Skeletal muscle cell (primary cell): ENCODE measurements around the gene PNPLA8.
"Not testable (repeated sequence)": the region's sequence is repeated elsewhere in the genome, so short reads cannot be mapped to it uniquely, and the experiment has no call there.

Experiments
- DNase-seq: peaks from one replicate; pipeline ENCODE4 v3.0.0-alpha.2; 2010; ENCODE audit warnings: low read depth
- H3K4me3 ChIP-seq: 2 replicates; pipeline ENCODE4 v1.5.1; 2011; ENCODE audit warnings: low read depth, mild to moderate bottlenecking, control low read depth, low read length, moderate library complexity

PNPLA8 gene

DNA sequence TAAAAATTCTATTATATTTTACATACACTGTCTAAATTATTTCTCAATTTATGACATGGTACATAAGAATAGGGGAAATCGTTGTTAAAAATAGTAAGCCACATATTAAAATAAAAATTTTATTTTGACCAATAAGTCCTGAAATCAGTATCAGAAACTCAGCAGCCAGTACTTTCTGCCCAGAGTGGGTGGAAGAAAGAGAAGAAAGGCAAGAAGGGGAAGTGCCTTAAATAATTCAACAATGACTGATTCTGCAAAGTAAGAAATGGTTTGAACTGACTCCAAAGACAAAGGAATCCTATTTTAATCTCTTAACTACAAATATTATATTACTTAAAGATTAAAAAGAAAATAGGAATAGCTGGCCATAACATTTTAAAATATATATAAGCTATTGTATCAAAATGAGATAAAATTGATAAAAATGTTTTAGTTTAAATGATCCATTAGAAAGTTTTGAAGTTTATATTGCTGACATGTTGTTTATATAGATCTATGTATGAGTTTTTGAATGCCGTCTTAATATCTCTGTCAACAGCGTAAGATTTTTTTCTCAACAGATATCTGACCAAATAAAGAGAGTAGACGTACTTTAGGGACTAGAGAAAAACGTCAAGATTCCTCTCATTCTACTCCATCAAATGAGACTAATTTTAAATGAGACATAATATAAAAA is 39.5 kb downstream of the PNPLA8 start:
- DNase-seq: peak; percentile 11
- no peak overlapping the region for H3K4me3 ChIP-seq

DNA sequence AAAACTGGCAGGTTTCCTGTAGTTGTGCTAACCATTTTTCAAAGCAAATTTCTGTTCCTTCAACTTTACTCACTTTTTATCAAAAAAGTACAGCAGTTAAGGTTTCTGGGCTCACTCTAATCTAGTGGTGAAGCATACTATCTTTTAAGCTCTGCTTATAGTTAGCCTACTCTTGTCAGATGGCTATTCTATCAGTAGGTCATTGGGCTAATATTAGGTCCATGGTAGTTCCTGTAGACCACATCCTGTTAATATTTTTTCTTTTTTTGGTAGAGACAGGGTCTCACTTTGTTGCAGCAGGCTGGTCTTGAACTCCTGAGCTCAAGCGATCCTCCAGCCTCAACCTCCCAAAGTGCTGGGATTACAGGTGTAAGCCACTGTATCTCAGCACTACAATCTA is 41.8 kb downstream of the PNPLA8 start:
- H3K4me3 ChIP-seq: no peak overlapping the region
- no peak for DNase-seq

DNA sequence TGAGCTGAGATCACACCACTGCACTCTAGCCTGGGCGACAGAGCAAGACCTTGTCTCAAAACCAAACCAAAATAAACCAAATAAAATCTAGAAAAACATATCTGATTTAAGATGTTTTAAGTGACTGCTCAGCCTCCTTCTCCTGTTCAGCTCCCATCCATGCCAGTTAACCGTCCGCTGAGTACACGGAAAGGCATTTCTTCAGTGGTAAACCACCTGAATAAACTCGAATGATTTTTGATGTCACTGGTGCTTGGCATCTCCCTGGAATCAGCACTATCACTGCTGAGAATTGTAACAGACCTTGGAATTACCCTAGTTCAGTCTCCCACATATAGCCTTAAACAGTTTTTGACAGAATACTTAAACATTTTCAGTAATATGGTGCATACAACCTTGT is 45.6 kb downstream of the PNPLA8 start:
- DNase-seq: no peak

DNA sequence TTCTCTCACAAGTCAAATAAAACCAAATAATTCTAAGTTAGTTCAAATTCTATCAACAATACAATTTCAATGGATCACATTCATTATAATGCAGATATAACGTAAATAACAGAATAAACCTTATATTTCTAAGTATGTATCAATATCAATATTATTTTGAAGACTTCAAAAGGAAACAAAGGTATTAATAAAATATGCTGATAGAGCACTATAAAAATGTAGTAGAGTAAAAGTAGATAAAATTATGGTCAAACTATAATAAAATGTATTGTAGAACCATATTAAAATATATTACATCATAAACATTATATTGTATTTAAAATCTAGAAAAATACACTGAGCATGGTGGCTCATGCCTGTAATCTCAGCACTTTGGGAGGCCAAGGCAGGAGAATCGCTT is 46.2 kb downstream of the PNPLA8 start:
- DNase-seq: no peak
- H3K4me3 ChIP-seq: no peak overlapping the region

More for the DNA sequence above, 45.6 kb downstream of the PNPLA8 start:
- H3K4me3 ChIP-seq: no peak overlapping the region

DNA sequence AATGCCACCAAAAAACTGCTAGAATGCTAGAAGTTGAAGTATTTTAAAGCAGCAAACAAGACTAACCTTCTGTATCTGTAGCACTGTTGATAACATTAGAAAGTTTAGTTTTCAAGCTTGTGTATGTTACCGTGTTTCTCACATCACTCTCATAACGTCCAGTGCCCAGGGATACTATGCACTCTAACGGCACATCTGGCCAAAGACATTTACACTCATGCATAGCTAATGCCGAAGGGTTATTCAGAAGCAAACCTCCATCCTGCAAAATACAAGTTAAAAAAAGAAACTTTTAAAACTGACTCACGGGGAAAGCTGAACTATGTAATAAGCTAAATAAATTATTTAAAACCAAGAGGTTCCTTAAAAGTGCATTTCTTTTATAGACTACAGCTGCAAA is 46.8 kb downstream of the PNPLA8 start:
- no peak for DNase-seq

DNA sequence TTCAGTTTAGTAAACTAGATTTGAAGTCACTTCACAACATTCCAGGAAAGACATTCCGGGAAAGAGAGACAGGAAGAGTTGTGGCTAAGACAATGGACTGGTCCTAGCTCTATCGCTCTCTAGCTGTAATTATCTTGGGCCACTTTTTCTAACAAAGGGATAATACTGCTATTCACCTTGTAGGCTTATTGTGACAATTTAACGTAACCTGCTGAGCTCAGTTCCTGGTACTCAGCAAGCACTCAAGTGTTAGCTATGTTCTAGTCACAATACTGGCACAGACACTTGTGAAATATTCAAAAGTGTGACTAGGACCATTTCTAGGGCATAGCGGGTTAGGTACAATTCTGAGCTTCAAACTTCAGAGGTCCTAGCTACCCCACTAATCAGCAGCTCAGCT is 57.7 kb downstream of the PNPLA8 start:
- no peak overlapping the region for H3K4me3 ChIP-seq
- DNase-seq: no peak

More for the DNA sequence above, 46.8 kb downstream of the PNPLA8 start:
- H3K4me3 ChIP-seq: no peak overlapping the region

DNA sequence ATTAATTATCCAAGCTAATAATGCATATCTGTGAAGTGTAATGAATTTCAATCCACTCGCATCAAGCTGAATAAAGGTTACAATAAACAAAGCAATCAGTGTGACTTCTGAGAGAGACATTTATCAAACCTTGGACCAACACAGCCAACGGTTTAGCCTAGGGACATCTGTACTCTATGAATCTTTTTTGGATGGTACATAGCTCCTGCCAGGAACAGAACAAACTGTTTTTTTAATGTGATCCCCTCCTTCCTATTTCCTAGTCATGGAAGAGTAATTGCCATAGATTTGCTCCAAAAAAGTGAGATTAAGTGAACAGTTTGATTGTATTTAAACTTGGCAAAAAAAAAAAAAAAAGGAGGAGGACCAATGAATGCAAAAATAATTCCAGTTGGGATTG is 58.5 kb downstream of the PNPLA8 start:
- DNase-seq: no peak
- no peak overlapping the region for H3K4me3 ChIP-seq

DNA sequence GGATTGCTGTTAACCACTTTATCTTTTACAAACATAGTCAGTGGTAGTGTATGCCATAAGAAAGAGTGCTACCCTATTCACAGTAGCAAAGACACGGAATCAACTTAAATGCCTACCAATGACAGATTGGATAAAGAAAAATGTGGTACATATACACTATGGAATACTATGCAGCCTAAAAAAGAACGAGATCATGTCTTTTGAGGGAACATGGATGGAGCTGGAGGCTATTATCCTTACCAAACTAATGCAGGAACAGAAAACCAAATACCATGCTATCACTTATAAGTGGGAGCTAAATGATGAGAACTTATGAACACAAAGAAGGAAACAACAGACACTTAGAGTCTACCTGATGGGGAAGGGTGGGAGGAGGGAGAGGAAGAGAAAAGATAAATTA is 59.6 kb downstream of the PNPLA8 start:
- not testable (repeated sequence) for H3K4me3 ChIP-seq, DNase-seq

DNA sequence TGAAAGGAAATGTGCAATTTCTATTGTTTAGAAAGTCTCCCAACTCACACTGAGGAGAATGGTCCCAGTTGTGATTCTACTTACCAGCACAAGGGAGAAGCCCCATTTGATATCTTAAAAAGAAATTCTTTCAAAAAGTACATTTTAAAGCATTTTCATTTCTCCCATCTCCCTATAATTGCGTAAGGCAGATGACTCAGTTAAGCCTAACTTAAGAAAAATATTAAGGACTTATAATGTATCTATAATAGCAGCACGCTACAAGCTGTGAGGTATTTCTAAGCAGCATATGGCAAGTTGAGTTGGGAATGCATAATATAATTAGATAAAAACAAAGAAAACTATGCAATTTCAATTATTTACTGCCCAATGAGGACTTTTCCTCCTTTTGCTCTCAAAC is 61.2 kb downstream of the PNPLA8 start:
- DNase-seq: no peak

DNA sequence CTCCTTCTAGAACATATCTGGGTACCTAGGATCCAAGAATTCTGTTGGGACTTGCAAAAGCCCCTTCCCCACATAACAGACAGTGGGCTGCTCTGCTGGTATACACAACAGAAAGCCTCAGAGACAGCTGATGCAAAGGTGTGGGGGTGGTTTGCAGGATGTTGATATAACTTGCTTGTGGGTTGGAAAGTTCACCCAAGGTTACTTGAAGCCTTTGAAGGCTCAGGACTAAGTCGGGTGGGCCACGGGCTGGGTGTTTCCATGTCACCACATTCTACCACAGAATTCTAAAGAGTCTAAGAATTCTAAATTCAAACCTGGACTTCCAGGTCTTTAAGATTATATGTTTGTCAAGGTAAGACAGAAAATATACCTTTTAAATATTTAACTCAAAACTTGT is 62.3 kb downstream of the PNPLA8 start:
- no peak for DNase-seq
- no peak overlapping the region for H3K4me3 ChIP-seq

More for the DNA sequence above, 61.2 kb downstream of the PNPLA8 start:
- no peak overlapping the region for H3K4me3 ChIP-seq

DNA sequence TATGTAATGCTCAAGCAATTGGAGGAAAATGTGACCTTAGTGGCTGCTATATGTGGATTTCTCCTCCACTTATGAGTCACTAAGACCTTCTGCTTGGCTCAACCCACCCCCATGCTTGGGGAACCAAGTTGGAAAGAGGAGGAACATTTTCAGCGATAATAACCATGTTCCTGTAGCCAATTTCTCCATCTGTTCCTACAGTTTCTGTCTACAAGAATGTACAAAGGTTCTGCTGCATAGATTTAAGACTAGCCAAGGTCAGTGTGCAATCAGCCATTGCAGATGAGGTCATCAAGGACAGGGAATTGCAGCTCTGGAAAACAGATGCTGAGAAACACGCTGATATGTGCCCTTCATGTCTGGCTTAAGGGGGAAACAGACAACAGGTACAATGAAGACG is 64.1 kb downstream of the PNPLA8 start:
- H3K4me3 ChIP-seq: no peak overlapping the region
- DNase-seq: peak; percentile 47

DNA sequence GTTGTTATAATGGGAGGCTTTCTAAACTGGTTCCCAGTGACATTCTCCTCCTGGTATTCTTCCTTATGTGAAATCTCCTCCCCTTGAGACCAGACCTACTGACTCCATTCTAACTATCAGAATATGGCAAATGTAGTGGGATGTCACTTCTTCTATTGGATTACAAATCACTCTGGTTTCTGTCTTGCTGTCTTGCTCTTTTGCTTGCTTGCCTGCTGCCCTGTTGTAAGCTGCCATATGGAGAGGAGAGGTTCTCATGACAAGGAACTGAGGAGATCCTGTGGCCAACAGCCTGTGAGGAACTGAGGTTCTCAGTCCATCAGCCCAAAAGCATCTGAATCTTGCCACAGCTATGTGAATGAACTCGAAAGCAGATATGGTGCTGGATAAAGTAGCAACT is 65.0 kb downstream of the PNPLA8 start:
- no peak for DNase-seq
- no peak overlapping the region for H3K4me3 ChIP-seq

DNA sequence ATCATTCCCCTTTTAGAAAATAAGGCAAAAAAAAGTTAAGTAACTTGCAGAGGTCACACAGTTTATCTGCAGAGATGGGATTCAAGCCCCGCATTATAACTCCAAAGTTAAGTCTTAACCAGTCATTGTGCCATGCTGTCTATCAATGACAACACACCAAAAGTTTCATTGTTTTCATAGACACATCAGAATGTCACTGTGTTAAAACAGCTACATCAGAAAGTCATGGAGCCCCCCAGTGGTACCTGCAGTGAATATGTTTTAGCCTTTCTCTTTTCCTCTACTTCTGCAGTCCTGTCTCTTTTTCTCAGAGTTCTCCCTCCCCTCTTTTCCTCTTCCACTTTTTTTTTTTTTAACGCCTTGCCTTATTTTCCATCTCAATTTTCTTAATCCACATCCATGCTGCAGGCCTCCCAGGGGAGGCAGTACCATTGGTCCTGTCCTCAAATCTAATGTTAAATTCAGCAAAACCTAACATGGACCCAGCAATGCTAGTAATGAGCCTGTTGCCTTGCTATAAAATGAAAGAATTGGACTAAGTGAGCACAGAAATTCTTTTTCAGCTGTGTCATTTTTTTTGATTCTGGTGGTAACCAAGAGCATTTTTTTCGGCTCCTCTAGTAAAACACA is 65.9 kb downstream of the PNPLA8 start:
- no peak overlapping the region for H3K4me3 ChIP-seq
- DNase-seq: no peak

DNA sequence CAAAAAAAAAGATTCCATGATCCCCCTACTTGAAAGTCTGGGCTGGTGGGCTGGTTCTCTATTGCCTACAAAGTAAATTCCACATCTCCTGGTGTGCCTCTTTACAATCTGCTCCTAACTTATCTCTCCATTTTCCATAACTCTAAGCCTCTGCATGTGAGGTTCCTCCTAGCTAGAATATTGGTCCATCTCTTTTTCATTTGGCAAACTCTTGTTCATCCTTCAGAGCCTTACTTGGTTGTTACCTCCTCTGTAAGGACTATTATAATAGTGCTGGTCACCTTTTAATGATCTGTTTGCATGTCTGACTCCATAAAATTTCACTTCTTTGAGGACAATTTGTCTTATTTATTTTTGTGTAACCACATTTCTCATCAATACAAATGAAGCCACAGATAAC is 68.1 kb downstream of the PNPLA8 start:
- no peak for DNase-seq
- H3K4me3 ChIP-seq: no peak overlapping the region

DNA sequence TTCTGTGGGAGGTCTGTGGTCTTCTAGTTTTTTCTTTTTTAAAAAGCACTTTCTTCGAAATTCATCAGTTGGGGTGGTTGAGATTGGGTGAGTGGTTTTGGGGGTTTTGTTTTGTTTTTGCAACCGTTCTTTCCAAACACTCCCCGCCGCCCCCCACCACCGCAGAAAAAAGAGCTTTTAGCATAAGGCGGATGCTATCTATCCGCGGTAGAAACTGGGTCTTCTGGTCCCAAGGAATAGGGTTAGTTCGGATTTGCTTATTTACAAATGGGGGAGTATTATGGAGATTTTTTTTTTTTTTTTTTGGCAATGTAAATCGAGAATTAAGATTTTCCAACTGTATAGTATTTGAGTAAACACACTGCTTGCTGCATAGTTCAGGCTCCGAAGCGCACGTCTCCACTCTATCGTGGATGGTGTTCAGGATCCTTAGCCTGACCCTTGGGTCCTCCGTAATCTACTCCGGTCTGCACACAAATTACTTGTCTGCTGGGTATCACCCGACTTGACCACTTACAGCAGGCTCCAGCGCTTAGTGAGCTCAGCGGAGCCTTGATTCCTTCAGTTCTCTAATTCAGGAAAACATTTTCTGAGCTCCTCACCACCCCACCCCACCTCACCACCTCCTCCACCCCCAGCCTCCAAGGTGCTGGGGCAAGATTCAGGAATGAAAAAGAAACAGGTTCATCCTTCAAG is 68.9 kb downstream of the PNPLA8 start:
- no peak for DNase-seq
- H3K4me3 ChIP-seq: peak overlapping the region; percentile 68

DNA sequence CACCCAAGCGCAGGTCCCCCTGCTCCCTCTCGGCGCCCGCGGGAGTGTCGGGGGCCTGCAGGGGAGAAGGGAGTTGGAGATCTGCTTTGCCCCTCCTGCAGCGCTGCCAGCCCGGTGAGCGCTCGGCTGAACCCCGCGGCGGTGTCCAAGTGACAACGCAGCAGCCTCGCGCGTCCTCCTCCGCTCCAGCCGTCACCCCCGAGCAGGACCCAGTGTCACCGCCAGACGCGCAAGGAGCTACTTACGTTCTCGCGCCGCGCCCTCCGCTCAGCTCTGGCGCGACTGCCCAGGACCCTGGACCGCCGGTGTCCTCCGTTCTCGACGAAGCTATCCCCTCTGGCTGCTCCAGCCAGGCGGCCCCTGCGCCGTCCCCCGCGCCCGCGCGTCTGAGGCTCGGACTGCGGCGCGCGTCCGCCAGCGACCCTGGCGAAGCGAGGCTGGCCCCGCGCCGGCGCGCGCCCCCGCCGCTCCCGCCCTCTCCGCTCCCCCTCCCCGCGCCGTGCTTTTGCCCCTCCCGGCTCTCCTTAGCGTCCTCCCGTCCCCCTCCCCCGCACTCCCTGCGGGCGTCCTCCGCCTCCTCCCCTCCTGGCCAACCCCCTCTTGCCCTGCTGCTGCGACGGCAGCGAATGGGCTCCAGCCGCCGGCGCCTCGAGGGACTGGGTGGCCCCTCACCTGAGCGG is 69.8 kb downstream of the PNPLA8 start, which contains the start of gene NRCAM:
Gene NRCAM (minus strand): TSS at position 439 of the 680 bp plus-strand sequence. CDS start 216,372 bp downstream, outside the sequence.
- H3K4me3 ChIP-seq: peak within 1 kb of the TSS; percentile 68
- DNase-seq: no peak

DNA sequence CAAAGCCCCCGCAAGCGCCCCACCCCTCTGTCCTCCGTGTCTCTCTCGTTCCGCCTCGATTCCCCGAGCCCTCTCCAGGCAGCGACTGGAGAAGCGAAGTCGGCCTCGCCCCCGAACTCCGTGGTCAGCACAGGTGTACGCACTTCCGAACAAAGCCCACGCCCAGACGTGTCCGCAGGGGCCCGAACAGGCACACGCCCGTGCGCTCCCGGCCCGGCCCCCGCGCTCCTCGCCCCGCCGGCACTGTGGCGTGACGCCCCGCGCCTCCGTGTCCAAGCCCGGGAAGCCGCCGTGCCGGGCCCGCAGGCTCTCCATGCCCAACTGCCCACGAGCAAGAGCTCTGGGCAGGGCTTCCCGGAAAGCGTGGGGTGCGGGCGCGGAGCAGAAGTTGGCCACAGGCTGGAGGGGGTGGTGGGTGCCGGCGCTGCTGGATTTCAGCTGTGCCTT is 70.4 kb downstream of the PNPLA8 start:
- no peak for DNase-seq
- H3K4me3 ChIP-seq: peak overlapping the region; percentile 68

DNA sequence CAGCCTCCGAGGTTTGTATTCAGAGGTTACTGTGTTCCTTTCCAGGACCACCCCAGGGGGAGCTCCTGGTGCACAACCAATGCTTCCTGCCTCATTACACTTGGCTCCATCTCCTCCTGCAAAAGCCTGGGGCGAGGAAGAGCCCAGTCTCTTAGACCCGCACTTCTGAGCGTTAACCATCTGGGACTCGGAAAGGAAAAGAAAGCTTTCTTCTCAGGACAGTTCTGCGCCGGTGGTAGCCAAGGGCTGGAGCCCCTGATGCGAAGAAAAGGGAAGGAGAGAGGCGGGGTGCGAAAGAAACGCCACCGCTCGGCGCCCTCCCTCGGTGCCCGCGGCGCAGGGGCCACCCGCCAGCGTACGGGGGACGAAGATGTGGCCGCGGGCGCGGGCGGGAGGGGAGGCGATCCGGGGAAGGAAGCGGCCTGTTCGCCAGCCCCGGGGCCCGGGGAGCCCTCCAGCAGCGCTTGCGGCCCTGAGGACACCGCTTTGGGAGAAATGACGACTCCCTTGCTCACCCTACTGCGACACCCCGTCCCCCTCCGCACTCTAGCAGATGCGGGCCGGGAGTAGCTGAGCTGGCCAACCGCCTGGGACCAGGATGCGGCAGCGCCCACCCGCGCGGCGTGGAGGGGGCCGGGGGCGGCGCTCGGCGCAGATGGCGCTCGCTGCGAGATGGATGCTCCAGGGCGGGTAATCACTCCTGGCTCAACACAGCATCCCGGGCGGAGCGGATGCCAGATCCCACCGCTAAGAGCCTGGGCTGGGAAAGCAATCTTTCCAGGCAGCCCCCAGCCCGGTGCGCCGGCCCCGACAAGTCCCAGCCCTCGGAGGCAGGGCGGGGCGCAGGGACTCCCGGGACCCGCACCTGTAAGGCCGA is 71.0 kb downstream of the PNPLA8 start:
- no peak for DNase-seq
- peak overlapping the region; percentile 68 for H3K4me3 ChIP-seq

DNA sequence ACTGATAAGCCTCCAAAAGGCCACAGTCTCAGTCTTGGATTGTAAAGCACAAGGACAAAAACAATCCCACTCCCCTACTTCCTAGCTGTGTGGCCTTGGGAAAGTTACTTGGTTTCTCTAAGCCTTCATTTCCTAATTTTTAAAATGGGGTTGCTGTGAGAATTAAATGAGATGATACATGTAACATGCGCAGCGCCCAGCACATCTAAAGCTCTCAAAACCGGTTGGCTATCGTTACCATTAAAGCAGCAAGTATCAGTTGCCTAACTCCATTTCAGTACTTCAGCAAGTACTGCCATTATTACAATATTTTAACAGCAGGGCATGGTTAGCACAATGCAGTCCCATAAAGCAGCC is 71.6 kb downstream of the PNPLA8 start:
- peak overlapping the region; percentile 68 for H3K4me3 ChIP-seq
- no peak for DNase-seq
